IMR-90 (cell line): ENCODE measurements around the gene E2F4. TPM values are rescaled to one million over a fixed set of nuclear protein-coding genes. Genes with fewer than 3 reads are reported as not detected.

Source experiments
- ATAC-seq: fragments of 200-7000 bp; cut with Tn5 transposase; 2 replicates; pipeline ENCODE4 v1.9.1; 2020; ENCODE audit warnings: low read depth, mild to moderate bottlenecking, moderate library complexity
- BruUV-seq: library from RNA; stranded (reverse); fragments of 400-500 nt; replicated peaks from 2 replicates; lab custom pipeline; 2021; lab: Mats Ljungman, UMichigan
- CTCF ChIA-PET: fragments of 300-600 bp; formaldehyde crosslinking; extraction: SDS; loops from one replicate; lab custom pipeline; 2021; ENCODE audit warnings: antibody characterized with exemption; lab: Yijun Ruan, JAX
- POLR2A ChIA-PET: fragments of 300-600 bp; sonication (Branson Sonifier 250); formaldehyde crosslinking; loops from one replicate; lab custom pipeline; 2022; ENCODE audit warnings: antibody characterized with exemption; ENCODE audit not compliant: unreplicated experiment; lab: Charles Lee
- DNase-seq: peaks from one replicate; pipeline ENCODE4 v3.0.0; 2013
- H2AFZ ChIP-seq: replicated peaks from 2 replicates; pipeline ENCODE3; 2013; ENCODE audit warnings: low read length, mild to moderate bottlenecking; ENCODE audit not compliant: poor library complexity
- H2AK5ac ChIP-seq: 2 replicates; pipeline ENCODE4 v1.6.1; 2013; ENCODE audit warnings: low read depth, low read length, inconsistent platforms
- H2AK9ac ChIP-seq: replicated peaks from 2 replicates; pipeline ENCODE3; 2013; ENCODE audit warnings: mild to moderate bottlenecking, low read depth, low read length, moderate library complexity; ENCODE audit not compliant: poor library complexity
- H2BK120ac ChIP-seq: 2 replicates; pipeline ENCODE4 v1.6.1; 2013; ENCODE audit warnings: low read depth, low read length, inconsistent platforms
- H2BK15ac ChIP-seq: 3 replicates; pipeline ENCODE4 v1.6.1; 2013; ENCODE audit warnings: low read depth, low read length, inconsistent platforms
- H2BK20ac ChIP-seq: 2 replicates; pipeline ENCODE4 v1.6.1; 2013; ENCODE audit warnings: low read depth, mild to moderate bottlenecking, inconsistent platforms, low read length, moderate library complexity
- H2BK5ac ChIP-seq: 2 replicates; pipeline ENCODE4 v1.6.1; 2013; ENCODE audit warnings: mild to moderate bottlenecking, low read depth, low read length, inconsistent platforms; ENCODE audit not compliant: poor library complexity, severe bottlenecking
- H3K14ac ChIP-seq: replicated peaks from 2 replicates; pipeline ENCODE4 v1.6.1; 2013; ENCODE audit warnings: low read depth, low read length, inconsistent platforms
- H3K18ac ChIP-seq: 2 replicates; pipeline ENCODE4 v1.6.1; 2013; ENCODE audit warnings: low read depth, low read length, control low read depth
- H3K23ac ChIP-seq: 2 replicates; pipeline ENCODE4 v1.6.1; 2013; ENCODE audit warnings: low read depth, low read length, inconsistent platforms
- H3K27ac ChIP-seq: 2 replicates; pipeline ENCODE4 v1.5.1; 2013; ENCODE audit warnings: mild to moderate bottlenecking, control low read depth, low read length; ENCODE audit not compliant: insufficient read depth
- H3K27me3 ChIP-seq: 2 replicates; pipeline ENCODE4 v1.6.1; 2013; ENCODE audit warnings: low read length; ENCODE audit not compliant: control insufficient read depth, insufficient read depth
- H3K36me3 ChIP-seq: 2 replicates; pipeline ENCODE4 v1.6.1; 2013; ENCODE audit warnings: low read length, mixed read lengths; ENCODE audit not compliant: control insufficient read depth, insufficient read depth
- H3K4ac ChIP-seq: 2 replicates; pipeline ENCODE4 v1.6.1; 2013; ENCODE audit warnings: low read depth, low read length, inconsistent platforms
- H3K4me1 ChIP-seq: 2 replicates; pipeline ENCODE4 v1.6.1; 2013; ENCODE audit warnings: low read length, mixed read lengths; ENCODE audit not compliant: control insufficient read depth, insufficient read depth
- H3K4me2 ChIP-seq: 2 replicates; pipeline ENCODE4 v1.6.1; 2013; ENCODE audit warnings: low read depth, mild to moderate bottlenecking, control low read depth, low read length, moderate library complexity
- H3K4me3 ChIP-seq: 2 replicates; pipeline ENCODE4 v1.5.1; 2013; ENCODE audit warnings: low read depth, mild to moderate bottlenecking, control low read depth, low read length, moderate library complexity; ENCODE audit not compliant: insufficient read depth
- H3K56ac ChIP-seq: 2 replicates; pipeline ENCODE4 v1.6.1; 2013; ENCODE audit warnings: low read length, inconsistent platforms; ENCODE audit not compliant: insufficient read depth; ENCODE audit errors: extremely low read depth
- H3K79me1 ChIP-seq, 2 experiments: 2 replicates each; pipeline ENCODE4 v1.6.1; 2013; ENCODE audit warnings: low read length in 2 of 2, inconsistent platforms in 1 of 2, low read depth in 1 of 2
- H3K9ac ChIP-seq: 2 replicates; pipeline ENCODE4 v1.6.1; 2013; ENCODE audit warnings: low read depth, low read length, control low read depth
- H3K9me1 ChIP-seq: 2 replicates; pipeline ENCODE4 v1.6.1; 2013; ENCODE audit warnings: low read length, inconsistent platforms; ENCODE audit not compliant: insufficient read depth
- H3K9me3 ChIP-seq: 2 replicates; pipeline ENCODE4 v1.6.1; 2013; ENCODE audit warnings: low read length; ENCODE audit not compliant: control insufficient read depth, insufficient read depth
- H4K20me1 ChIP-seq: 2 replicates; pipeline ENCODE4 v1.6.1; 2013; ENCODE audit warnings: low read length, inconsistent platforms; ENCODE audit not compliant: insufficient read depth
- H4K5ac ChIP-seq: 2 replicates; pipeline ENCODE4 v1.6.1; 2013; ENCODE audit warnings: mild to moderate bottlenecking, low read depth, low read length, control low read depth
- H4K8ac ChIP-seq, 2 experiments: 2 replicates each; pipeline ENCODE4 v1.6.1; 2013; ENCODE audit warnings: low read depth in 2 of 2, low read length in 2 of 2, control low read depth in 1 of 2, inconsistent platforms in 1 of 2
- H4K91ac ChIP-seq: 2 replicates; pipeline ENCODE4 v1.6.1; 2013; ENCODE audit warnings: low read depth, low read length, inconsistent platforms; ENCODE audit not compliant: insufficient read depth
- BHLHE40 ChIP-seq: fragments of 150-350 bp; IDR thresholded peaks from 2 replicates; pipeline ENCODE4 v1.6.1; 2016; ENCODE audit warnings: mild to moderate bottlenecking, low read depth, low read length
- CEBPB ChIP-seq: IDR thresholded peaks from 2 replicates; pipeline ENCODE4 v1.6.1; 2012; ENCODE audit warnings: low read depth, low read length, improper control_type of control experiment
- CHD1 ChIP-seq: IDR thresholded peaks from 2 replicates; pipeline ENCODE4 v1.6.1; 2012; ENCODE audit warnings: low read depth, low read length, improper control_type of control experiment
- CTCF ChIP-seq: conservative IDR thresholded peaks from 2 replicates; pipeline ENCODE4 v1.5.1; 2012; ENCODE audit warnings: mild to moderate bottlenecking, low read depth, low read length, improper control_type of control experiment
- ELK1 ChIP-seq: fragments of 150-350 bp; IDR thresholded peaks from 2 replicates; pipeline ENCODE4 v1.6.1; 2016; ENCODE audit warnings: low read depth, mild to moderate bottlenecking, low read length, moderate library complexity, borderline replicate concordance
- FOS ChIP-seq: fragments of 150-350 bp; IDR thresholded peaks from 2 replicates; pipeline ENCODE4 v1.6.1; 2016; ENCODE audit warnings: low read depth, low read length
- MAFK ChIP-seq: IDR thresholded peaks from 2 replicates; pipeline ENCODE4 v1.6.1; 2012; ENCODE audit warnings: low read depth, low read length, improper control_type of control experiment
- MAZ ChIP-seq: IDR thresholded peaks from 2 replicates; pipeline ENCODE4 v1.6.1; 2012; ENCODE audit warnings: low read depth, mild to moderate bottlenecking, low read length, improper control_type of control experiment, moderate library complexity, borderline replicate concordance
- MXI1 ChIP-seq: IDR thresholded peaks from 2 replicates; pipeline ENCODE4 v1.6.1; 2012; ENCODE audit warnings: low read depth, mild to moderate bottlenecking, low read length, moderate library complexity, borderline replicate concordance
- NFE2L2 ChIP-seq: fragments of 150-350 bp; IDR thresholded peaks from 2 replicates; pipeline ENCODE4 v1.6.1; 2016; ENCODE audit warnings: low read depth, mild to moderate bottlenecking, low read length
- POLR2A ChIP-seq: IDR thresholded peaks from 2 replicates; pipeline ENCODE4 v1.6.1; 2012; ENCODE audit warnings: mild to moderate bottlenecking, low read depth, low read length
- RAD21 ChIP-seq: IDR thresholded peaks from 2 replicates; pipeline ENCODE4 v1.6.1; 2012; ENCODE audit warnings: low read length, improper control_type of control experiment
- RCOR1 ChIP-seq: IDR thresholded peaks from 2 replicates; pipeline ENCODE4 v1.6.1; 2012; ENCODE audit warnings: mild to moderate bottlenecking, low read length, improper control_type of control experiment; ENCODE audit not compliant: insufficient replicate concordance
- RFX5 ChIP-seq: IDR thresholded peaks from 2 replicates; pipeline ENCODE4 v1.8.0; 2012; ENCODE audit warnings: low read depth, mild to moderate bottlenecking, low read length, moderate library complexity
- SMC3 ChIP-seq: fragments of 150-350 bp; IDR thresholded peaks from 2 replicates; pipeline ENCODE4 v1.6.1; 2016; ENCODE audit warnings: low read depth, mild to moderate bottlenecking, antibody characterized with exemption, low read length, moderate library complexity
- USF2 ChIP-seq: fragments of 150-350 bp; IDR thresholded peaks from 2 replicates; pipeline ENCODE4 v1.6.1; 2017; ENCODE audit warnings: mild to moderate bottlenecking, antibody characterized with exemption, low read length, low read depth
- WGBS, 2 experiments: methylation state at CpG; one replicate each; pipeline versions ENCODE4 v1.1.5 to v1.1.7; 2013; ENCODE audit warnings: missing lambda C conversion rate in 2 of 2; ENCODE audit not compliant: insufficient read length in 1 of 2; ENCODE audit errors: extremely low coverage in 2 of 2; 5-methylcytosine and 5-hydroxymethylcytosine counted together
- dilution Hi-C: fragments of 300-500 bp; cut with HindIII; formaldehyde crosslinking; loops from one replicate; pipeline ENCODE4 v1.14.3; 2018; ENCODE audit warnings: low sequenced_read_pairs; ENCODE audit not compliant: unreplicated experiment
- in situ Hi-C: fragments of 300-500 bp; cut with MboI; formaldehyde crosslinking; loops from 3 replicates; pipeline ENCODE4 v1.14.3; 2019; ENCODE audit warnings: low sequenced_read_pairs, inconsistent platforms, mixed read lengths
- intact Hi-C: fragments of 100-400 bp; cut with micrococcal nuclease; formaldehyde crosslinking; loops from 2 replicates; pipeline ENCODE4 v1.10.0; 2022
- polyA plus RNA-seq, 3 experiments: library from polyadenylated mRNA; depleted of rRNA; stranded (reverse); fragments of >200 nt; gene quantifications; 2 replicates each; pipeline ENCODE4 v1.2.3, GENCODE V29; 2012; ENCODE audit warnings: low replicate concordance in 1 of 3
- total RNA-seq: library from RNA; depleted of rRNA; stranded (reverse); fragments of >200 nt; gene quantifications from 2 replicates; pipeline ENCODE4 v1.2.3, GENCODE V29; 2012

E2F4 gene
- total and polyA plus RNA-seq, 2 of the 4 experiments (the other 2 are of a cell fraction), result 63.4 to 103 TPM

GRCh38 chr16:67202956-67203493 is 11.1 kb downstream of the E2F4 start:
- no peak overlapping the region for H2BK5ac ChIP-seq
- no peak overlapping the region for H3K4me2 ChIP-seq
- H3K9me1 ChIP-seq, result peaks cover 10% of the 10 kb centered on the region
- no peak overlapping the region for H2AFZ ChIP-seq
- BruUV-seq, result no TSS peak
- WGBS, 2 experiments, result 88% methylated on average over 9 of the region's 23 CpGs; no CpG with 5 or more reads in 1 of the 2 experiments
- no peak overlapping the region for H3K9ac ChIP-seq
- H3K4me1 ChIP-seq, result peaks cover 5% of the 10 kb centered on the region
- H3K14ac ChIP-seq, result no peak overlapping the region
- no peak overlapping the region for H4K91ac ChIP-seq
- H3K27ac ChIP-seq, result no peak overlapping the region
- CTCF ChIA-PET, result no interaction called here
- H3K9me3 ChIP-seq, result no peaks in the 10 kb centered on the region
- no peak overlapping the region for H2AK9ac ChIP-seq
- dilution Hi-C loops, result no loop called here
- no peak overlapping the region for H3K18ac ChIP-seq
- H3K23ac ChIP-seq, result no peak overlapping the region
- intact Hi-C loops, result no loop called here
- H4K5ac ChIP-seq, result no peak overlapping the region
- peaks cover 33% of the 10 kb centered on the region for H3K36me3 ChIP-seq
- no peak for DNase-seq
- H3K27me3 ChIP-seq, result no peaks in the 10 kb centered on the region
- no peak overlapping the region for H3K56ac ChIP-seq
- no peak overlapping the region for H2BK20ac ChIP-seq
- in situ Hi-C loops, result no loop called here
- H2BK120ac ChIP-seq, result no peak overlapping the region
- no peak overlapping the region for H2AK5ac ChIP-seq
- H4K20me1 ChIP-seq, result 0 out of 2 replicates have a peak, but pooled peaks cover 6% of the 10 kb centered on the region
- H3K4me3 ChIP-seq, result no peak overlapping the region
- ATAC-seq, result no peak
- H3K79me1 ChIP-seq, result peaks cover 0 to 6% of the 10 kb centered on the region in 2 experiments; a peak in 1 of 4 replicates
- no peak overlapping the region for H3K4ac ChIP-seq
- no peak overlapping the region for H4K8ac ChIP-seq
- no peak overlapping the region for H2BK15ac ChIP-seq
- POLR2A ChIA-PET, result no interaction called here
- TF ChIP-seq MAFK (no peak), BHLHE40 (no peak), USF2 (no peak), MAZ (no peak), RFX5 (no peak), POLR2A (no peak), CHD1 (no peak), SMC3 (no peak), RAD21 (no peak), CEBPB (no peak), ELK1 (no peak), NFE2L2 (no peak), CTCF (no peak), FOS (no peak), RCOR1 (no peak), MXI1 (no peak)
